Heart left ventricle (tissue), 16 donors: ENCODE data around the gene APP. TPM values are rescaled to one million over a fixed set of nuclear protein-coding genes. Genes with fewer than 3 reads are reported as not detected.
A peak's percentile ranks its signal among the peaks of the same experiment; 100 is the strongest.

Source experiments
- ATAC-seq, 4 donors: fragments of 200-7000 bp; cut with Tn5 transposase; one replicate each; pipeline ENCODE4 v1.9.1; 2020 to 2022; ENCODE audit warnings: moderate library complexity in 4 of 4, mild to moderate bottlenecking in 3 of 4, moderate number of reproducible peaks in 1 of 4
- DNase-seq, 5 donors: peaks; one replicate each; pipeline ENCODE4 v3.0.0-alpha.2; 2020
- H3K27ac ChIP-seq, 12 donors: fragments of 200-600 bp; sonication (generic) in 4 of 12; one replicate each; pipeline versions ENCODE4 v1.5.0 to v1.8.0; 2016 to 2022; ENCODE audit warnings: mild to moderate bottlenecking in 2 of 12
- H3K27me3 ChIP-seq, 9 donors: fragments of 200-600 bp; sonication (generic) in 2 of 9; one replicate each; pipeline versions ENCODE4 v1.5.1 to v1.8.0; 2016 to 2022; ENCODE audit warnings: mild to moderate bottlenecking in 3 of 9
- H3K36me3 ChIP-seq, 9 donors: fragments of 200-600 bp; sonication (generic) in 2 of 9; one replicate each; pipeline versions ENCODE4 v1.5.0 to v1.8.0; 2018 to 2022; ENCODE audit warnings: mild to moderate bottlenecking in 2 of 9
- H3K4me1 ChIP-seq, 12 donors: fragments of 200-600 bp; sonication (generic) in 4 of 12; one replicate each; pipeline versions ENCODE4 v1.5.0 to v1.8.0; 2016 to 2022; ENCODE audit warnings: mild to moderate bottlenecking in 3 of 12
- H3K4me3 ChIP-seq, 12 donors: fragments of 200-600 bp; sonication (generic) in 4 of 12; one replicate each; pipeline versions ENCODE4 v1.5.0 to v1.8.0; 2017 to 2022; ENCODE audit warnings: mild to moderate bottlenecking in 9 of 12, moderate library complexity in 4 of 12
- H3K9me3 ChIP-seq, 12 donors: fragments of 200-600 bp; sonication (generic) in 4 of 12; one replicate each; pipeline versions ENCODE4 v1.5.0 to v1.8.0; 2016 to 2022; ENCODE audit warnings: mild to moderate bottlenecking in 1 of 12
- CTCF ChIP-seq, 12 donors: fragments of 200-600 bp; sonication (generic) in 4 of 12; IDR thresholded peaks; one replicate each; pipeline versions ENCODE4 v1.5.0 to v1.8.0; 2018 to 2022; ENCODE audit warnings: antibody characterized with exemption in 12 of 12, mild to moderate bottlenecking in 5 of 12
- POLR2A ChIP-seq, 2 donors: fragments of 450-650 bp; IDR thresholded peaks; one replicate each; pipeline ENCODE4 v1.6.1; 2017; ENCODE audit warnings: antibody characterized with exemption in 2 of 2, mild to moderate bottlenecking in 2 of 2, moderate library complexity in 2 of 2
- WGBS, 4 donors: extraction: QIAGEN DNeasy Blood & Tissue Kit in 2 of 4; methylation state at CpG; one replicate each; pipeline versions ENCODE4 v1.1.5 to v1.1.7; 2013 to 2018; 5-methylcytosine and 5-hydroxymethylcytosine counted together
- intact Hi-C, 10 donors: fragments of 100-400 bp; cut with DNase I; formaldehyde crosslinking; loops; one replicate each; pipeline versions ENCODE4 v1.11.1 to v1.14.2; 2022
- polyA plus RNA-seq, 2 donors: library from polyadenylated mRNA; stranded (reverse); fragments of 200-250 nt; gene quantifications; one replicate each; pipeline ENCODE4 v1.2.3, GENCODE V29; 2013
- total RNA-seq, 9 donors: library from RNA; depleted of rRNA in 2 of 9; stranded (reverse); fragments of >200 nt in 2 of 9; fragmentation: NEBNext Ultra II Directional in 3 of 9; extraction: Animal tissue kit (Norgen Biotek cat#: 25700) in 3 of 9; gene quantifications; one replicate each; pipeline versions ENCODE4 v1.1.0 to v1.2.4, GENCODE V29; 2016 to 2023
- donor health status: ischemic (EF 13 %, LVEDD 7.1; RV severe dilation, severe dysfunction).
- donor health status: healthy with polysubstance abuse.
- donor health status: DM: no; HTN: yes; CAD: no.
- donor health status: DM: no; HTN: no; CAD: no.
- donor health status: ischemic (EF 25% LVEDD 6.9; RV normal size, moderate dysfunction).
- donor health status: ischemic (EF 25% LVEDD 5.7; RV mildly dilated, moderate dysfunction).
- donor health status: healthy.
- donor health status: DM: yes; HTN: yes; CAD: no.
- donor health status: ischemic (EF 35%, LVEDD 5.7; RV mildly dilated, moderate dysfunction).
- donor health status: nonischemic (EF 11% LVEDD 7.7; RV severe dilation, severe dysfunction).
- donor health status: DM: yes; HTN: yes; CAD: no.
- donor health status: PGD.
- donor health status: ischemic (EF 29% LVEDD 5.4; RV normal size, mild dysfunction).
- donor health status: nonischemic (EF 23%, LVEDD 6.1; RV moderate dilation, normal function).

Gene APP
- total and polyA plus RNA-seq, 11 donors = 103 to 467 (median 373) TPM

DNA sequence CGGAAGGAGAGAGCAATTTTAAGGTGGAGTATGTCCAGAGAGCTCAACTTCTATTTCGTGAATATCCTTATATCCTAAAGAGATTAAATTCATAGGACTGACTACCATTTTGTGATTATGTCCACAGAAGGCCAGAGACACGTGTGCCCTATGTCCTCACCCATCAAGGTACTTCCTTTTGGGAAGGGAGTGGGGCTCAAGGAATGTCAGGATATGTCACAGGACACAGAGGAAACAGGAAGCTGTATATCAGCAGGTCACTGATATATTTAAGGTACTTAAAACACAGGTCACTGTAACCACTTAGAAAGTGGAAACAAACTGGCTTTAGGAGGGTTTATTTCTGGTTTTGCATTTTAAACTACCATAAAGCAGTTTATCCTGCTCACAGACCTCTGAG, 184.6 kb downstream of the APP start:
- peak overlapping the region in 3 of 12 donors; percentile 3 to 43 (median 21) for H3K27ac ChIP-seq
- intact Hi-C loops = loop anchor here in 4 of 10 donors (5.0 to 10.0 kb wide), 4 partner anchors 59 to 189 kb away; partner anchors contain the start of gene APP (in 1 of the 4)

GRCh38 chr21:25984538-25984937, 186.0 kb downstream of the APP start:
- Histone ChIP-seq H3K27me3 (no peaks in the 10 kb centered on the region), H3K36me3 (peaks cover 0 to 39% (median 21%) of the 10 kb centered on the region in 9 donors), H3K27ac (peak overlapping the region in 8 of 12 donors; percentile 0 to 54 (median 30)), H3K4me1 (peaks cover 0 to 35% (median 16%) of the 10 kb centered on the region in 12 donors), H3K9me3 (no peaks in the 10 kb centered on the region), H3K4me3 (no peak overlapping the region)
- ATAC-seq (no peak), DNase-seq (no peak)
- TF ChIP-seq POLR2A (IDR thresholded peaks at IDR 0.05) = no peak
- TF ChIP-seq CTCF (IDR thresholded peaks at IDR 0.05) = no peak
- intact Hi-C loops = loop anchor here in 4 of 10 donors (5.0 to 10.0 kb wide), 4 partner anchors 47 to 190 kb away; partner anchors contain the start of gene APP (in 1 of the 4)
- WGBS, 4 donors = 84 to 94% (median 85%) methylated on average over 1 of the region's 1 CpG

More for the DNA sequence above, 184.6 kb downstream of the APP start:
- Histone ChIP-seq H3K4me3 (no peak overlapping the region), H3K4me1 (peaks cover 0 to 35% (median 16%) of the 10 kb centered on the region in 12 donors), H3K36me3 (peaks cover 0 to 28% (median 15%) of the 10 kb centered on the region in 9 donors), H3K27me3 (no peaks in the 10 kb centered on the region), H3K9me3 (no peaks in the 10 kb centered on the region)
- TF ChIP-seq POLR2A (IDR thresholded peaks at IDR 0.05) (no peak), CTCF (IDR thresholded peaks at IDR 0.05) (no peak)
- WGBS, 4 donors = 59 to 70% (median 64%) methylated on average over 3 of the region's 3 CpGs
- ATAC-seq = peak in 1 of 4 donors; percentile 25
- DNase-seq = no peak

GRCh38 chr21:25983745-25984144, 186.8 kb downstream of the APP start:
- H3K4me3 ChIP-seq = no peak overlapping the region
- 3 to 15% (median 7%) methylated on average over 3 of the region's 3 CpGs for WGBS, 4 donors
- intact Hi-C loops = loop anchor here in 4 of 10 donors (5.0 to 10.0 kb wide), 4 partner anchors 46 to 191 kb away; partner anchors contain the start of gene APP (in 1 of the 4)
- H3K27ac ChIP-seq = peak overlapping the region in 11 of 12 donors; percentile 5 to 55 (median 25)
- no peaks in the 10 kb centered on the region for H3K27me3 ChIP-seq
- peaks cover 0 to 36% (median 21%) of the 10 kb centered on the region in 9 donors for H3K36me3 ChIP-seq
- peaks cover 0 to 35% (median 16%) of the 10 kb centered on the region in 12 donors for H3K4me1 ChIP-seq
- ATAC-seq = peak; percentile 80 to 91 (median 88)
- DNase-seq = peak in 2 of 5 donors; percentile 30 to 33
- TF ChIP-seq POLR2A (IDR thresholded peaks at IDR 0.05) = no peak
- no peak for TF ChIP-seq CTCF (IDR thresholded peaks at IDR 0.05)
- no peaks in the 10 kb centered on the region for H3K9me3 ChIP-seq

GRCh38 chr21:25980710-25981109, 189.9 kb downstream of the APP start:
- Histone ChIP-seq H3K27me3 (no peaks in the 10 kb centered on the region), H3K27ac (no peak overlapping the region), H3K36me3 (peaks cover 0 to 53% (median 43%) of the 10 kb centered on the region in 9 donors), H3K4me1 (peaks cover 0 to 29% (median 15%) of the 10 kb centered on the region in 12 donors), H3K9me3 (no peaks in the 10 kb centered on the region), H3K4me3 (no peak overlapping the region)
- DNase-seq (no peak), ATAC-seq (no peak)
- intact Hi-C loops = loop anchor here in 4 of 10 donors (5.0 to 10.0 kb wide), 4 partner anchors 43 to 194 kb away; partner anchors contain the start of gene APP (in 1 of the 4)
- WGBS, 4 donors = 95 to 98% (median 96%) methylated on average over 3 of the region's 3 CpGs
- no peak for TF ChIP-seq POLR2A (IDR thresholded peaks at IDR 0.05)
- TF ChIP-seq CTCF (IDR thresholded peaks at IDR 0.05) = no peak
